GM12878 (cell line): ENCODE data around the gene IL33. TPM values are rescaled to one million over a fixed set of nuclear protein-coding genes. Genes with fewer than 3 reads are reported as not detected.

Experiments used
- ATAC-seq: fragments of 200-7000 bp; cut with Tn5 transposase; 3 replicates; pipeline ENCODE4 v1.9.1; 2020; ENCODE audit warnings: mild to moderate bottlenecking, moderate library complexity
- Bru-seq: library from RNA; stranded (reverse); fragments of 400-500 nt; gene quantifications from one replicate; lab custom pipeline; 2021; lab: Mats Ljungman, UMichigan
- BruChase-seq, 2 experiments: library from RNA; stranded (reverse); fragments of 400-500 nt; gene quantifications; one replicate each; lab custom pipeline; 2021; lab: Mats Ljungman, UMichigan
- BruUV-seq: library from RNA; stranded (reverse); fragments of 400-500 nt; replicated peaks from 2 replicates; lab custom pipeline; 2021; lab: Mats Ljungman, UMichigan
- CTCF ChIA-PET: fragments of 300-600 bp; sonication (Branson Sonifier 250); formaldehyde crosslinking; extraction: SDS; loops from one replicate; lab custom pipeline; 2021; ENCODE audit warnings: inconsistent platforms; lab: Yijun Ruan, JAX
- POLR2A ChIA-PET: fragments of 350-600 bp; formaldehyde crosslinking; extraction: SDS; loops from one replicate; lab custom pipeline; 2021; ENCODE audit warnings: inconsistent platforms; lab: Charles Lee
- RAD21 ChIA-PET: fragments of 300-600 bp; sonication (Branson Sonifier 250); formaldehyde crosslinking; loops from one replicate; lab custom pipeline; 2023; ENCODE audit warnings: antibody characterized with exemption; ENCODE audit not compliant: unreplicated experiment; lab: Charles Lee
- SMC1A ChIA-PET: fragments of 300-600 bp; sonication (Branson Sonifier 250); formaldehyde crosslinking; loops from one replicate; lab custom pipeline; 2023; ENCODE audit not compliant: unreplicated experiment, uncharacterized antibody; lab: Charles Lee
- DNase-seq: peaks from one replicate; pipeline ENCODE4 v3.0.0-alpha.2; 2011; ENCODE audit warnings: low read depth, low spot score
- FAIRE-seq: peaks from 3 replicates; lab custom pipeline; 2011; peaks lifted over from hg19 to GRCh38; lab: Jason Lieb, UNC
- H2AFZ ChIP-seq: 2 replicates; pipeline ENCODE4 v1.6.0; 2011; ENCODE audit warnings: low read depth, low read length, control low read depth; ENCODE audit not compliant: control insufficient read depth
- H3K27ac ChIP-seq: 2 replicates; pipeline ENCODE4 v1.5.1; 2011; ENCODE audit warnings: control low read depth; ENCODE audit not compliant: control insufficient read depth, insufficient read depth
- H3K27me3 ChIP-seq, 2 experiments: replicated peaks in 1 of 2; 2 replicates each; pipeline versions ENCODE4 v1.6.0 to v1.6.1; 2011; ENCODE audit warnings: low read length in 1 of 2; ENCODE audit not compliant: control insufficient read depth in 2 of 2, insufficient read depth in 2 of 2
- H3K36me3 ChIP-seq, 2 experiments: 2 replicates each; pipeline ENCODE4 v1.5.1; 2011; ENCODE audit warnings: low read length in 1 of 2; ENCODE audit not compliant: control insufficient read depth in 2 of 2, insufficient read depth in 2 of 2
- H3K4me1 ChIP-seq: 2 replicates; pipeline ENCODE4 v1.6.1; 2011; ENCODE audit warnings: mild to moderate bottlenecking, low read length, moderate library complexity, mixed read lengths; ENCODE audit not compliant: control insufficient read depth, insufficient read depth
- H3K4me2 ChIP-seq: 2 replicates; pipeline ENCODE4 v1.6.0; 2011; ENCODE audit warnings: control low read depth; ENCODE audit not compliant: control insufficient read depth, insufficient read depth
- H3K4me3 ChIP-seq: fragments of 200-600 bp; sonication (generic); 2 replicates; pipeline ENCODE4 v1.5.1; 2016
- H3K79me2 ChIP-seq: 2 replicates; pipeline ENCODE4 v1.6.0; 2011; ENCODE audit warnings: low read length; ENCODE audit not compliant: control insufficient read depth, insufficient read depth
- H3K9ac ChIP-seq: 2 replicates; pipeline ENCODE4 v1.8.0; 2011; ENCODE audit warnings: low read length, control low read depth, mixed read lengths; ENCODE audit not compliant: control insufficient read depth, insufficient read depth
- H3K9me3 ChIP-seq: replicated peaks from 3 replicates; pipeline ENCODE4 v1.5.1; 2011; ENCODE audit warnings: mild to moderate bottlenecking, low read length; ENCODE audit not compliant: control insufficient read depth, insufficient read depth
- H4K20me1 ChIP-seq: 2 replicates; pipeline ENCODE4 v1.6.0; 2011; ENCODE audit not compliant: control insufficient read depth, insufficient read depth
- FOXM1 ChIP-seq: IDR thresholded peaks from 2 replicates; pipeline ENCODE4 v1.6.1; 2012; ENCODE audit warnings: low read depth, mild to moderate bottlenecking, inconsistent platforms, low read length, moderate library complexity
- GABPA ChIP-seq: IDR thresholded peaks from 2 replicates; pipeline ENCODE4 v1.6.1; 2014; ENCODE audit warnings: antibody characterized with exemption, low read depth, mild to moderate bottlenecking, inconsistent platforms
- HDAC2 ChIP-seq: fragments of 200-600 bp; sonication (generic); IDR thresholded peaks from 2 replicates; pipeline ENCODE4 v1.6.1; 2017
- HDGF ChIP-seq: fragments of 450-650 bp; IDR thresholded peaks from 2 replicates; pipeline ENCODE4 v1.6.1; 2016; ENCODE audit warnings: antibody characterized with exemption
- NFYB ChIP-seq: IDR thresholded peaks from 2 replicates; pipeline ENCODE4 v1.6.1; 2011; ENCODE audit warnings: low read depth, mild to moderate bottlenecking, low read length, improper control_type of control experiment, moderate library complexity; ENCODE audit not compliant: insufficient read depth
- PML ChIP-seq: IDR thresholded peaks from 2 replicates; pipeline ENCODE4 v1.6.1; 2012; ENCODE audit warnings: low read length, inconsistent platforms
- POLR2AphosphoS2 ChIP-seq: IDR thresholded peaks from 2 replicates; pipeline ENCODE4 v1.6.1; 2011; ENCODE audit warnings: low read depth, mild to moderate bottlenecking, low read length, improper control_type of control experiment, moderate library complexity
- RAD21 ChIP-seq: IDR thresholded peaks from 2 replicates; pipeline ENCODE4 v1.6.1; 2011; ENCODE audit warnings: mild to moderate bottlenecking, low read depth, low read length, moderate library complexity; ENCODE audit not compliant: insufficient read depth
- SP1 ChIP-seq: IDR thresholded peaks from one replicate; pipeline ENCODE4 v1.6.1; 2011; ENCODE audit warnings: low read depth, low read length
- TARDBP ChIP-seq: IDR thresholded peaks from 2 replicates; pipeline ENCODE4 v1.6.1; 2016; ENCODE audit warnings: borderline replicate concordance
- TCF7 ChIP-seq: IDR thresholded peaks from 2 replicates; pipeline ENCODE4 v1.6.1; 2014; ENCODE audit warnings: antibody characterized with exemption, borderline replicate concordance
- ZNF217 ChIP-seq: fragments of 450-650 bp; IDR thresholded peaks from 2 replicates; pipeline ENCODE4 v1.6.1; 2017; ENCODE audit warnings: antibody characterized with exemption, mild to moderate bottlenecking
- WGBS: methylation state at CpG from one replicate; pipeline ENCODE4 v1.1.6; 2016; ENCODE audit warnings: low lambda C conversion rate; ENCODE audit not compliant: insufficient replicate concordance, insufficient coverage; ENCODE audit errors: missing lambda C conversion rate; 5-methylcytosine and 5-hydroxymethylcytosine counted together
- in situ Hi-C: fragments of 300-500 bp; cut with MboI; formaldehyde crosslinking; loops from 9 replicates; pipeline ENCODE4 v1.14.3; 2018; ENCODE audit warnings: mixed read lengths
- intact Hi-C: fragments of 100-400 bp; cut with micrococcal nuclease; formaldehyde crosslinking; loops from one replicate; pipeline ENCODE4 v1.14.2; 2022; ENCODE audit not compliant: unreplicated experiment
- long read RNA-seq, 2 experiments: library from polyadenylated mRNA; unstranded; transcript quantifications; one replicate each; pipeline ENCODE4 v2.0.0, GENCODE V29; 2019 to 2020
- polyA minus RNA-seq, 3 experiments: library from RNA; depleted of rRNA, polyadenylated mRNA; stranded (reverse); fragments of >200 nt; gene quantifications; 2 replicates each; pipeline ENCODE4 v1.2.3, GENCODE V29; 2011
- polyA plus RNA-seq, 11 experiments: library from polyadenylated mRNA; depleted of rRNA in 4 of 11; unstranded in 6 of 11; stranded (reverse) in 5 of 11; fragments of >200 nt; fragmentation: Nextera tagmentation in 4 of 11; fragmentation: Illumina TruSeq in 1 of 11; extraction: Ambion mirVana in 4 of 11; extraction: Trizol in 1 of 11; gene quantifications; 1 replicate in 1 of 11; 2 replicates in 10 of 11; pipeline versions ENCODE4 v1.2.1 to v1.2.3, GENCODE V29; 2011 to 2016; ENCODE audit warnings: inconsistent platforms in 2 of 11, missing spikeins in 2 of 11, low read depth in 1 of 11
- total RNA-seq, 4 experiments: library from RNA; depleted of rRNA in 3 of 4; stranded (reverse); fragments of >200 nt in 3 of 4; fragmentation: Illumina TruSeq in 1 of 4; extraction: Trizol in 1 of 4; gene quantifications; 2 replicates each; pipeline versions ENCODE4 v1.2.1 to v1.2.3, GENCODE V29; 2013 to 2021
- TF ChIP-seq, protein P1 (sequence below): IDR thresholded peaks from 2 replicates; pipeline ENCODE4 v1.6.1; 2012; ENCODE audit warnings: low read depth, low read length, improper control_type of control experiment

The IL33 gene, protein sequence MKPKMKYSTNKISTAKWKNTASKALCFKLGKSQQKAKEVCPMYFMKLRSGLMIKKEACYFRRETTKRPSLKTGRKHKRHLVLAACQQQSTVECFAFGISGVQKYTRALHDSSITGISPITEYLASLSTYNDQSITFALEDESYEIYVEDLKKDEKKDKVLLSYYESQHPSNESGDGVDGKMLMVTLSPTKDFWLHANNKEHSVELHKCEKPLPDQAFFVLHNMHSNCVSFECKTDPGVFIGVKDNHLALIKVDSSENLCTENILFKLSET
- total RNA-seq (2013; cell fraction: nucleolus; rRNA removed) = not detected in 2 replicates
- total RNA-seq (2014; rRNA removed) = not detected in 2 replicates
- not detected in 2 replicates for total RNA-seq (2014; rRNA removed; fragmentation: Illumina TruSeq; extraction: Trizol)
- not detected in 2 replicates for total RNA-seq (2021)
- not detected for polyA plus RNA-seq (2011; ENCODE audit: low read depth)
- 0.03 TPM in 1 of 2 replicates, not detected in the other for polyA plus RNA-seq (2011; rRNA removed)
- polyA plus RNA-seq (2011; cell fraction: cytosol; rRNA removed) = not detected in 2 replicates
- polyA plus RNA-seq (2011; cell fraction: nucleus; rRNA removed) = not detected in 2 replicates
- polyA plus RNA-seq (2012) = not detected in 2 replicates
- not detected in 2 replicates for polyA plus RNA-seq (2014; fragmentation: Illumina TruSeq; extraction: Trizol)
- not detected for polyA plus RNA-seq (2014; fragmentation: Nextera tagmentation; extraction: Ambion mirVana)
- polyA plus RNA-seq (2014; rRNA removed) = not detected in 2 replicates
- polyA plus RNA-seq (2016; fragmentation: Nextera tagmentation; extraction: Ambion mirVana) = not detected
- not detected in 2 replicates for polyA minus RNA-seq (2011; rRNA and poly(A)+ RNA removed)
- not detected in 2 replicates for polyA minus RNA-seq (2011; cell fraction: cytosol; rRNA and poly(A)+ RNA removed)
- not detected in 2 replicates for polyA minus RNA-seq (2011; cell fraction: nucleus; rRNA and poly(A)+ RNA removed)
- not detected for Bru-seq, nascent RNA
- BruChase-seq, experiment 1, labeled RNA remaining after a 6-hour chase = not detected
- BruChase-seq, experiment 2, labeled RNA remaining after a 2-hour chase = percentile 6 among the genes with signal in this experiment
- long read RNA-seq, experiment 1 = 0 reads
- long read RNA-seq, experiment 2 = 0 reads

DNA sequence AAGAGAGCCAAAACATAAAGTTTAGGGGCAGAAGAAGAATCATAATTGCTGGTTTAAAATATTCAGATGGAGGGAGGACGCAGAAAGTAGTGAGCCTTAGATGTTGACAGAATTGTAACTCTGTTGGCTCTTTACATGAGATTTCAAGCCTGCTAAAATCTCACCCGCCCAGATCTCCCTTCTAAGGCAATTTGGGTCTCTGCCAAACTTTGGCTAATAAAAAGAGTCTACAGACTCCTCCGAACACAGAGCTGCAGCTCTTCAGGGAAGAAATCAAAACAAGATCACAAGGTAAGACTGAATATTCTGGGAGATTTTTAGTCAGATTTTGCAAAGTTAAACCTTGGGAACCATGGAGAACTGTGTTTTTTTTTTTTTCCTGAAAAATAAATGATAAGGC lies at the start of gene IL33:
Gene IL33, plus strand, starts transcription at position 246 of the 400 bp plus-strand sequence. CDS start 25,888 bp downstream, outside the sequence.
- CTCF ChIA-PET = no interaction called here
- no peak for FAIRE-seq
- H3K4me1 ChIP-seq = no peaks in the 10 kb centered on the region
- no peaks in the 10 kb centered on the region for H4K20me1 ChIP-seq
- no peak for DNase-seq
- no peak within 1 kb of the TSS for H2AFZ ChIP-seq
- no peaks in the 10 kb centered on the region for H3K79me2 ChIP-seq
- H3K9ac ChIP-seq = no peak within 1 kb of the TSS
- RAD21 ChIA-PET = no interaction called here
- intact Hi-C loops (no loop called here), in situ Hi-C loops (no loop called here)
- 15% methylated on average over 3 of the region's 3 CpGs for WGBS
- H3K27ac ChIP-seq = no peak within 1 kb of the TSS
- no peak for ATAC-seq
- no peaks in the 10 kb centered on the region for H3K27me3 ChIP-seq
- H3K4me2 ChIP-seq = no peak within 1 kb of the TSS
- TF ChIP-seq RAD21 (no peak), FOXM1 (no peak), TARDBP (no peak), TCF7 (no peak), PML (no peak), ZNF217 (no peak), GABPA (no peak), NFYB (no peak), HDAC2 (no peak), HDGF (no peak), POLR2AphosphoS2 (no peak), SP1 (no peak)
- TF ChIP-seq, protein P1, sequence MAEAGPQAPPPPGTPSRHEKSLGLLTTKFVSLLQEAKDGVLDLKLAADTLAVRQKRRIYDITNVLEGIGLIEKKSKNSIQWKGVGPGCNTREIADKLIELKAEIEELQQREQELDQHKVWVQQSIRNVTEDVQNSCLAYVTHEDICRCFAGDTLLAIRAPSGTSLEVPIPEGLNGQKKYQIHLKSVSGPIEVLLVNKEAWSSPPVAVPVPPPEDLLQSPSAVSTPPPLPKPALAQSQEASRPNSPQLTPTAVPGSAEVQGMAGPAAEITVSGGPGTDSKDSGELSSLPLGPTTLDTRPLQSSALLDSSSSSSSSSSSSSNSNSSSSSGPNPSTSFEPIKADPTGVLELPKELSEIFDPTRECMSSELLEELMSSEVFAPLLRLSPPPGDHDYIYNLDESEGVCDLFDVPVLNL = no peak
- H3K36me3 ChIP-seq = no peaks in the 10 kb centered on the region
- SMC1A ChIA-PET = no interaction called here
- POLR2A ChIA-PET = no interaction called here
- BruUV-seq = no TSS peak
- H3K9me3 ChIP-seq = peaks cover 2% of the 10 kb centered on the region; the same call in 1 of the 3 replicates
- H3K4me3 ChIP-seq = no peak within 1 kb of the TSS
